ENCODE data around the gene FAM200A.
A peak's percentile ranks its signal among the peaks of the same experiment; 100 is the strongest.

Gene FAM200A

GRCh38 chr7:99499721-99500636, 51.9 kb downstream of the FAM200A start, which contains the start of gene ZNF394:
TSS of gene ZNF394 (minus strand) at chr7:99500281. CDS start at chr7:99500093, 188 bp downstream.
- peak; percentile 86 for DNase-seq

- no peak for DNase-seq
Observed at GRCh38 chr7:99499371-99499720, 52.6 kb downstream of the FAM200A start.

GRCh38 chr7:99498546-99498944, 53.4 kb downstream of the FAM200A start:
- no peak for DNase-seq

- DNase-seq: no peak
Observed at GRCh38 chr7:99497766-99498545, 54.0 kb downstream of the FAM200A start.

Data from stimulated activated CD4-positive, alpha-beta T cell treated with anti-CD3 and anti-CD28 coated beads, Interleukin-12 subunit alpha, Interleukin-12 subunit beta, amount 100 ng/mL, for 4 hours (primary cell).